Measurements from ENCODE around the gene PSMA7.

The PSMA7 gene

GRCh38 chr20:62087227-62087626 is 56.0 kb downstream of the PSMA7 start:
- DNase-seq (ENCODE audit: low spot score) = no peak
